Spleen (tissue), 7 donors: Measurements from ENCODE around the gene PPP2R5C.

ENCODE experiments used
- CTCF ChIP-seq, 11 experiments: fragments of 200-600 bp in 7 of 11; fragments of 450-650 bp in 4 of 11; sonication (generic) in 4 of 11; IDR thresholded peaks in 8 of 11; conservative IDR thresholded peaks in 3 of 11; 1 replicate in 7 of 11; 2 replicates in 4 of 11; pipeline versions ENCODE4 v1.4.0 to v1.8.0; 2016 to 2021; ENCODE audit warnings: antibody characterized with exemption in 11 of 11, inconsistent platforms in 4 of 11, mild to moderate bottlenecking in 1 of 11
- POLR2AphosphoS5 ChIP-seq, 3 donors: sonication (generic); formaldehyde crosslinking; IDR thresholded peaks; one replicate each; pipeline ENCODE4 v1.5.1; 2017; ENCODE audit warnings: antibody characterized with exemption in 3 of 3
- donor health status: DM: no; HTN: no; CAD: no; lungs with moderate emphysema.
- donor health status: DM: no; HTN: no; CAD: no.
- donor health status: DM: no; HTN: no; CAD: no.

- no peak for TF ChIP-seq CTCF (IDR thresholded peaks at IDR 0.05 in 8 of 11, conservative IDR thresholded peaks at IDR 0.05 in 3 of 11)
- TF ChIP-seq POLR2AphosphoS5 (IDR thresholded peaks at IDR 0.05) = no peak
Measured at GRCh38 chr14:101825797-101826196, 64.3 kb downstream of the PPP2R5C start.
